ENCODE data around the gene PHF10.

PHF10 gene

GRCh38 chr6:169695131-169695530 is 29.2 kb downstream of the PHF10 start:
- TF ChIP-seq POLR2A (IDR thresholded peaks at IDR 0.05; ENCODE audit: extremely low read depth, insufficient read length) (no peak), MAX (IDR thresholded peaks at IDR 0.05; ENCODE audit: low read depth, low read length) (no peak), CTCF (IDR thresholded peaks at IDR 0.05; ENCODE audit: low read depth, low read length) (no peak), MYC (IDR thresholded peaks at IDR 0.05; ENCODE audit: low read depth, low read length) (no peak)
- DNase-seq (ENCODE audit: low read depth), result no peak
- H3K4me3 ChIP-seq (ENCODE audit: low read depth, low read length), result no peak overlapping the region

GRCh38 chr6:169692516-169692915 is 31.8 kb downstream of the PHF10 start:
- peak; percentile 37 for DNase-seq (ENCODE audit: low read depth)
- TF ChIP-seq POLR2A (IDR thresholded peaks at IDR 0.05; ENCODE audit: extremely low read depth, insufficient read length), result no peak
- no peak for TF ChIP-seq CTCF (IDR thresholded peaks at IDR 0.05; ENCODE audit: low read depth, low read length)
- TF ChIP-seq MAX (IDR thresholded peaks at IDR 0.05; ENCODE audit: low read depth, low read length), result no peak
- no peak for TF ChIP-seq MYC (IDR thresholded peaks at IDR 0.05; ENCODE audit: low read depth, low read length)

GRCh38 chr6:169691260-169691659 is 33.0 kb downstream of the PHF10 start:
- TF ChIP-seq POLR2A (IDR thresholded peaks at IDR 0.05; ENCODE audit: extremely low read depth, insufficient read length), result no peak
- no peak for TF ChIP-seq MAX (IDR thresholded peaks at IDR 0.05; ENCODE audit: low read depth, low read length)
- TF ChIP-seq MYC (IDR thresholded peaks at IDR 0.05; ENCODE audit: low read depth, low read length), result no peak
- TF ChIP-seq CTCF (IDR thresholded peaks at IDR 0.05; ENCODE audit: low read depth, low read length), result no peak
- DNase-seq (ENCODE audit: low read depth), result no peak
- no peak overlapping the region for H3K4me3 ChIP-seq (ENCODE audit: low read depth, low read length)

More at GRCh38 chr6:169692516-169692915, 31.8 kb downstream of the PHF10 start:
- no peak overlapping the region for H3K4me3 ChIP-seq (ENCODE audit: low read depth, low read length)

GRCh38 chr6:169689287-169689686 is 35.0 kb downstream of the PHF10 start:
- H3K4me3 ChIP-seq (ENCODE audit: low read depth, low read length), result no peak overlapping the region
- TF ChIP-seq MYC (IDR thresholded peaks at IDR 0.05; ENCODE audit: low read depth, low read length), result no peak
- no peak for TF ChIP-seq CTCF (IDR thresholded peaks at IDR 0.05; ENCODE audit: low read depth, low read length)
- no peak for TF ChIP-seq MAX (IDR thresholded peaks at IDR 0.05; ENCODE audit: low read depth, low read length)
- TF ChIP-seq POLR2A (IDR thresholded peaks at IDR 0.05; ENCODE audit: extremely low read depth, insufficient read length), result no peak
- no peak for DNase-seq (ENCODE audit: low read depth)

- no peak overlapping the region for H3K4me3 ChIP-seq (ENCODE audit: low read depth, low read length)
- TF ChIP-seq MAX (IDR thresholded peaks at IDR 0.05; ENCODE audit: low read depth, low read length) (no peak), POLR2A (IDR thresholded peaks at IDR 0.05; ENCODE audit: extremely low read depth, insufficient read length) (no peak), MYC (IDR thresholded peaks at IDR 0.05; ENCODE audit: low read depth, low read length) (no peak), CTCF (IDR thresholded peaks at IDR 0.05; ENCODE audit: low read depth, low read length) (no peak)
- no peak for DNase-seq (ENCODE audit: low read depth)
These were observed 38.4 kb downstream of the PHF10 start for GRCh38 chr6:169685860-169686259.

GRCh38 chr6:169684056-169684455 is 40.2 kb downstream of the PHF10 start:
- TF ChIP-seq MYC (IDR thresholded peaks at IDR 0.05; ENCODE audit: low read depth, low read length), result no peak
- TF ChIP-seq MAX (IDR thresholded peaks at IDR 0.05; ENCODE audit: low read depth, low read length), result no peak
- no peak for TF ChIP-seq POLR2A (IDR thresholded peaks at IDR 0.05; ENCODE audit: extremely low read depth, insufficient read length)
- no peak for TF ChIP-seq CTCF (IDR thresholded peaks at IDR 0.05; ENCODE audit: low read depth, low read length)
- H3K4me3 ChIP-seq (ENCODE audit: low read depth, low read length), result no peak overlapping the region
- DNase-seq (ENCODE audit: low read depth), result no peak
